A549 (cell line): ENCODE data around the gene SYP. TPM values are rescaled to one million over a fixed set of nuclear protein-coding genes. Genes with fewer than 3 reads are reported as not detected.

Experiments
- ATAC-seq, 2 experiments: fragments of 200-7000 bp in 1 of 2; fragments of >200 bp in 1 of 2; cut with Nextera tagmentation in 1 of 2; cut with Tn5 transposase in 1 of 2; 3 replicates each; pipeline versions ENCODE4 v1.8.0 to v1.9.1; 2018 to 2020; ENCODE audit warnings: mild to moderate bottlenecking in 1 of 2, moderate library complexity in 1 of 2
- CTCF ChIA-PET: fragments of 300-600 bp; sonication (Branson Sonifier 250); formaldehyde crosslinking; extraction: SDS; loops from one replicate; lab custom pipeline; 2021; ENCODE audit warnings: antibody characterized with exemption, inconsistent platforms; lab: Yijun Ruan, JAX
- POLR2A ChIA-PET: fragments of 350-600 bp; formaldehyde crosslinking; extraction: SDS; loops from one replicate; lab custom pipeline; 2021; ENCODE audit warnings: antibody characterized with exemption, inconsistent platforms; lab: Yijun Ruan, JAX
- DNase-seq, 2 experiments: peaks; one replicate each; pipeline versions ENCODE4 v3.0.0 to v3.0.0-alpha.2; 2011 to 2016; ENCODE audit warnings: low read depth in 1 of 2, low spot score in 1 of 2
- FAIRE-seq: peaks from 2 replicates; lab custom pipeline; 2011; peaks lifted over from hg19 to GRCh38; lab: Jason Lieb, UNC
- H3K27ac ChIP-seq, 2 experiments: fragments of >200 bp; sonication (Bioruptor Twin); formaldehyde crosslinking; 3 replicates each; pipeline ENCODE4 v1.5.1; 2016 to 2017
- H3K4me1 ChIP-seq: fragments of >200 bp; sonication (Bioruptor Twin); formaldehyde crosslinking; 3 replicates; pipeline ENCODE4 v1.6.1; 2016
- H3K4me2 ChIP-seq: fragments of >200 bp; sonication (Bioruptor Twin); formaldehyde crosslinking; 3 replicates; pipeline ENCODE4 v1.6.1; 2016
- H3K4me3 ChIP-seq: fragments of >200 bp; sonication (Bioruptor Twin); formaldehyde crosslinking; 3 replicates; pipeline ENCODE4 v1.5.1; 2016
- H3K9me3 ChIP-seq: fragments of >200 bp; sonication (Bioruptor Twin); formaldehyde crosslinking; 3 replicates; pipeline ENCODE4 v1.6.1; 2016
- BCL3 ChIP-seq: fragments of >200 bp; sonication (Bioruptor Twin); formaldehyde crosslinking; IDR thresholded peaks from 3 replicates; pipeline ENCODE4 v1.6.1; 2016
- BHLHE40 ChIP-seq: IDR thresholded peaks from 2 replicates; pipeline ENCODE4 v1.6.1; 2012; ENCODE audit warnings: low read depth, low read length, inconsistent platforms
- CBX2 ChIP-seq: fragments of 200-600 bp; sonication (generic); IDR thresholded peaks from 2 replicates; pipeline ENCODE4 v1.6.1; 2016; ENCODE audit warnings: low read depth, mild to moderate bottlenecking, borderline replicate concordance
- E2F6 ChIP-seq: IDR thresholded peaks from 2 replicates; pipeline ENCODE4 v1.6.1; 2012; ENCODE audit warnings: low read depth, borderline replicate concordance
- EP300 ChIP-seq, 2 experiments: fragments of >200 bp; sonication (Bioruptor Twin); formaldehyde crosslinking; IDR thresholded peaks; 2 replicates in 1 of 2; 3 replicates in 1 of 2; pipeline ENCODE4 v1.6.1; 2016 to 2017
- ESRRA ChIP-seq: fragments of 150-350 bp; IDR thresholded peaks from 2 replicates; pipeline ENCODE4 v1.6.1; 2014; ENCODE audit warnings: mild to moderate bottlenecking, low read length, borderline replicate concordance
- FOSL2 ChIP-seq, 2 experiments: fragments of 450-650 bp in 1 of 2; fragments of >200 bp in 1 of 2; sonication (Bioruptor Twin) in 1 of 2; formaldehyde crosslinking; IDR thresholded peaks; 2 replicates each; pipeline versions ENCODE4 v1.5.0 to v1.6.1; 2016 to 2020; ENCODE audit warnings: mild to moderate bottlenecking in 1 of 2, moderate library complexity in 1 of 2
- HES2 ChIP-seq: fragments of >200 bp; sonication (Bioruptor Twin); formaldehyde crosslinking; IDR thresholded peaks from 2 replicates; pipeline ENCODE4 v1.6.1; 2016
- HOXB13 ChIP-seq: fragments of 250-450 bp; sonication (Bioruptor Pico); IDR thresholded peaks from 2 replicates; pipeline ENCODE4 v1.5.0; 2020; ENCODE audit warnings: low read depth, mild to moderate bottlenecking, moderate library complexity
- HOXB5 ChIP-seq: fragments of 250-450 bp; sonication (Bioruptor Pico); IDR thresholded peaks from 2 replicates; pipeline ENCODE4 v1.5.0; 2020; ENCODE audit warnings: mild to moderate bottlenecking, moderate library complexity
- JUNB ChIP-seq: fragments of >200 bp; sonication (Bioruptor Twin); formaldehyde crosslinking; IDR thresholded peaks from 2 replicates; pipeline ENCODE4 v1.6.1; 2016
- MAFK ChIP-seq: fragments of 450-650 bp; IDR thresholded peaks from 2 replicates; pipeline ENCODE4 v1.6.1; 2014; ENCODE audit not compliant: partially characterized antibody
- MAZ ChIP-seq: fragments of 150-350 bp; IDR thresholded peaks from 2 replicates; pipeline ENCODE4 v1.6.1; 2014; ENCODE audit warnings: antibody characterized with exemption, low read depth, low read length, borderline replicate concordance
- NPAS2 ChIP-seq: fragments of 250-450 bp; sonication (Bioruptor Pico); IDR thresholded peaks from 2 replicates; pipeline ENCODE4 v1.8.0; 2022; ENCODE audit warnings: mild to moderate bottlenecking, moderate library complexity, borderline replicate concordance
- POLR2AphosphoS2 ChIP-seq: conservative IDR thresholded peaks from 2 replicates; pipeline ENCODE4 v1.6.1; 2012; ENCODE audit warnings: low read length, improper control_type of control experiment, inconsistent platforms
- RARB ChIP-seq: fragments of 250-450 bp; sonication (Bioruptor Pico); IDR thresholded peaks from 2 replicates; pipeline ENCODE4 v1.8.0; 2021; ENCODE audit warnings: mild to moderate bottlenecking, moderate library complexity
- RFX5 ChIP-seq: fragments of 450-650 bp; IDR thresholded peaks from 2 replicates; pipeline ENCODE4 v1.7.1; 2014; ENCODE audit warnings: antibody characterized with exemption, mild to moderate bottlenecking, moderate library complexity
- TP53 ChIP-seq: fragments of 250-450 bp; sonication (Bioruptor Pico); IDR thresholded peaks from 2 replicates; pipeline ENCODE4 v1.5.0; 2021; ENCODE audit warnings: mild to moderate bottlenecking, moderate library complexity
- USF2 ChIP-seq: fragments of 450-650 bp; IDR thresholded peaks from 2 replicates; pipeline ENCODE4 v1.6.1; 2014; ENCODE audit warnings: antibody characterized with exemption
- ZC3H11A ChIP-seq: fragments of 450-650 bp; IDR thresholded peaks from 2 replicates; pipeline ENCODE4 v1.6.1; 2014; ENCODE audit warnings: antibody characterized with exemption, mild to moderate bottlenecking
- WGBS: methylation state at CpG from one replicate; pipeline ENCODE4 v1.1.6; 2017; ENCODE audit errors: missing lambda C conversion rate; 5-methylcytosine and 5-hydroxymethylcytosine counted together
- polyA plus RNA-seq, 4 experiments: library from polyadenylated mRNA; depleted of rRNA in 3 of 4; stranded (reverse); fragments of >200 nt; fragmentation: RNase III in 1 of 4; extraction: RNeasy Plus Mini Kit Qiagen cat#74134 plus additional on column Dnase treatment in 1 of 4; gene quantifications; 2 replicates in 3 of 4; 3 replicates in 1 of 4; pipeline ENCODE4 v1.2.3, GENCODE V29; 2011 to 2017
- TF ChIP-seq, protein P1 (sequence below): fragments of 200-600 bp; sonication (generic); IDR thresholded peaks from 2 replicates; pipeline ENCODE4 v1.6.1; 2016; ENCODE audit warnings: antibody characterized with exemption, mild to moderate bottlenecking, moderate library complexity

The SYP gene
- polyA plus RNA-seq, 2 of the 4 experiments (the other 2 are of a cell fraction), result 1.3 to 3.8 TPM

- no peak overlapping the region for H3K27ac ChIP-seq
- WGBS, result 29% methylated on average over 2 of the region's 2 CpGs
- no peaks in the 10 kb centered on the region for H3K4me1 ChIP-seq
- H3K4me3 ChIP-seq, result no peak overlapping the region
- no peak overlapping the region for H3K4me2 ChIP-seq
- FAIRE-seq, result no peak
- POLR2A ChIA-PET, result no interaction called here
- TF ChIP-seq USF2 (no peak), E2F6 (no peak), MAZ (no peak), HOXB5 (CRISPR knock-in tag) (no peak), CBX2 (no peak), ZC3H11A (no peak), HOXB13 (no peak), HES2 (no peak)
- H3K9me3 ChIP-seq, result no peaks in the 10 kb centered on the region
- CTCF ChIA-PET, result no interaction called here
- DNase-seq, result no peak
- ATAC-seq, result no peak
These were observed 12.2 kb upstream of the SYP start for GRCh38 chrX:49212209-49212608.

DNA sequence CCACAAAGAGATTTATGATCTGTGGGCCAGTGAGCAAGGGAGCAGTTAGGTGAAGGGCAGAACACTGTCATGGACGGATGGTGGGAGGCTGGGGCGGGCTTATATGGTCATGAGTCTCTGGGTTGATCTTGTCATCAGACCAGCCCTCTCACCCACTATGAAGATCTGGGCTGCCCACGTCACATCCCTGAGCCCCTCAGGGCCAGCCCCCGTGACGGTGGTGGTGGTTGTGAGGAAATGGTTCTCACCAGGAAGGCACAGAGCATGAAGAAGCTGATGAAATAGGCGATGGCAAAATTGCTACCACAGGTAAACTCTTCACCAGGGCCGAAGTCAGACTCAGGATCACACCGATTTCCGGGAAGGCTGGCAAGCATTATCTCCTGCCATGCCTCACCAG, 11.1 kb upstream of the SYP start:
- no peak overlapping the region for H3K27ac ChIP-seq
- no peaks in the 10 kb centered on the region for H3K4me1 ChIP-seq
- WGBS, result 39% methylated on average over 9 of the region's 9 CpGs
- H3K4me2 ChIP-seq, result no peak overlapping the region
- FAIRE-seq (no peak), DNase-seq (no peak), ATAC-seq (no peak)
- no peak overlapping the region for H3K4me3 ChIP-seq
- CTCF ChIA-PET, result no interaction called here
- no peaks in the 10 kb centered on the region for H3K9me3 ChIP-seq
- POLR2A ChIA-PET, result no interaction called here
- TF ChIP-seq TP53 (CRISPR knock-in tag), result no peak

DNA sequence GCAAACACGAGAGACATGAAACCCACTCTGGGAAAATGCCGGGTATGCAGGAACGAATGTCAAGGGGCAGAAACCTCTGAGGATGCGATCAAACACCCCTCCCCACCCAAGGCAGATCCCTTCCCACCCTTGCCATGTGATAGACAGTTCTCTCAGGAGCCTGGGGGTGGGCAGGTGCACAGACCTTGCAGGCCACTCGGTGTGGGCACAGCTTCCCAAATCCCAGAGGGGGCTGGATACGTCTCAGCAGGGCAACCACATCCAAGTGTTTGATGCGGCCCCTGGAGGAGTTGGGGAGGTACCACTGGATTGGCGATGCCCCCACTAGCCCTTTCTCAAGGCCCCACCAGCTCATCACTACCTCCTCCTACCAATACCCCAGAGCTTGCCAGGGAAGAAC, 10.4 kb upstream of the SYP start:
- ChIA-PET CTCF (no interaction called here), POLR2A (no interaction called here)
- no peaks in the 10 kb centered on the region for H3K9me3 ChIP-seq
- no peak for DNase-seq
- no peaks in the 10 kb centered on the region for H3K4me1 ChIP-seq
- TF ChIP-seq FOSL2 (IDR thresholded peaks at IDR 0.05) (no peak), FOSL2 (CRISPR knock-in tag; IDR thresholded peaks at IDR 0.05) (no peak)
- H3K4me3 ChIP-seq, result no peak overlapping the region
- FAIRE-seq, result no peak
- H3K27ac ChIP-seq, result no peak overlapping the region
- 6% methylated on average over 3 of the region's 8 CpGs for WGBS
- no peak overlapping the region for H3K4me2 ChIP-seq
- no peak for ATAC-seq

GRCh38 chrX:49209434-49210251, 9.7 kb upstream of the SYP start:
- no peaks in the 10 kb centered on the region for H3K4me1 ChIP-seq
- 55% methylated on average over 10 of the region's 28 CpGs for WGBS
- no peak for FAIRE-seq
- H3K27ac ChIP-seq, result no peak overlapping the region
- no peaks in the 10 kb centered on the region for H3K9me3 ChIP-seq
- ChIA-PET CTCF (interaction anchor here (0.9 kb wide), 1 partner anchor 17 kb away, joined by 3 read pairs; no protein-coding TSS in a partner anchor), POLR2A (no interaction called here)
- DNase-seq, result no peak
- H3K4me3 ChIP-seq, result no peak overlapping the region
- H3K4me2 ChIP-seq, result no peak overlapping the region
- no peak for ATAC-seq
- TF ChIP-seq NPAS2 (CRISPR knock-in tag) (no peak), RFX5 (no peak), EP300 (IDR thresholded peaks at IDR 0.05) (no peak), MAFK (no peak), ESRRA (no peak), JUNB (no peak), MAZ (no peak), USF2 (no peak), BCL3 (no peak), RARB (CRISPR knock-in tag) (no peak), POLR2AphosphoS2 (no peak), BHLHE40 (no peak), HES2 (no peak)
- TF ChIP-seq, protein P1, sequence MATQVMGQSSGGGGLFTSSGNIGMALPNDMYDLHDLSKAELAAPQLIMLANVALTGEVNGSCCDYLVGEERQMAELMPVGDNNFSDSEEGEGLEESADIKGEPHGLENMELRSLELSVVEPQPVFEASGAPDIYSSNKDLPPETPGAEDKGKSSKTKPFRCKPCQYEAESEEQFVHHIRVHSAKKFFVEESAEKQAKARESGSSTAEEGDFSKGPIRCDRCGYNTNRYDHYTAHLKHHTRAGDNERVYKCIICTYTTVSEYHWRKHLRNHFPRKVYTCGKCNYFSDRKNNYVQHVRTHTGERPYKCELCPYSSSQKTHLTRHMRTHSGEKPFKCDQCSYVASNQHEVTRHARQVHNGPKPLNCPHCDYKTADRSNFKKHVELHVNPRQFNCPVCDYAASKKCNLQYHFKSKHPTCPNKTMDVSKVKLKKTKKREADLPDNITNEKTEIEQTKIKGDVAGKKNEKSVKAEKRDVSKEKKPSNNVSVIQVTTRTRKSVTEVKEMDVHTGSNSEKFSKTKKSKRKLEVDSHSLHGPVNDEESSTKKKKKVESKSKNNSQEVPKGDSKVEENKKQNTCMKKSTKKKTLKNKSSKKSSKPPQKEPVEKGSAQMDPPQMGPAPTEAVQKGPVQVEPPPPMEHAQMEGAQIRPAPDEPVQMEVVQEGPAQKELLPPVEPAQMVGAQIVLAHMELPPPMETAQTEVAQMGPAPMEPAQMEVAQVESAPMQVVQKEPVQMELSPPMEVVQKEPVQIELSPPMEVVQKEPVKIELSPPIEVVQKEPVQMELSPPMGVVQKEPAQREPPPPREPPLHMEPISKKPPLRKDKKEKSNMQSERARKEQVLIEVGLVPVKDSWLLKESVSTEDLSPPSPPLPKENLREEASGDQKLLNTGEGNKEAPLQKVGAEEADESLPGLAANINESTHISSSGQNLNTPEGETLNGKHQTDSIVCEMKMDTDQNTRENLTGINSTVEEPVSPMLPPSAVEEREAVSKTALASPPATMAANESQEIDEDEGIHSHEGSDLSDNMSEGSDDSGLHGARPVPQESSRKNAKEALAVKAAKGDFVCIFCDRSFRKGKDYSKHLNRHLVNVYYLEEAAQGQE, result no peak
